ENCODE data around the gene TUBB3. TPM values are rescaled to one million over a fixed set of nuclear protein-coding genes. Genes with fewer than 3 reads are reported as not detected.

The TUBB3 gene
- polyA plus RNA-seq, 1 experiment: 108 TPM

DNA sequence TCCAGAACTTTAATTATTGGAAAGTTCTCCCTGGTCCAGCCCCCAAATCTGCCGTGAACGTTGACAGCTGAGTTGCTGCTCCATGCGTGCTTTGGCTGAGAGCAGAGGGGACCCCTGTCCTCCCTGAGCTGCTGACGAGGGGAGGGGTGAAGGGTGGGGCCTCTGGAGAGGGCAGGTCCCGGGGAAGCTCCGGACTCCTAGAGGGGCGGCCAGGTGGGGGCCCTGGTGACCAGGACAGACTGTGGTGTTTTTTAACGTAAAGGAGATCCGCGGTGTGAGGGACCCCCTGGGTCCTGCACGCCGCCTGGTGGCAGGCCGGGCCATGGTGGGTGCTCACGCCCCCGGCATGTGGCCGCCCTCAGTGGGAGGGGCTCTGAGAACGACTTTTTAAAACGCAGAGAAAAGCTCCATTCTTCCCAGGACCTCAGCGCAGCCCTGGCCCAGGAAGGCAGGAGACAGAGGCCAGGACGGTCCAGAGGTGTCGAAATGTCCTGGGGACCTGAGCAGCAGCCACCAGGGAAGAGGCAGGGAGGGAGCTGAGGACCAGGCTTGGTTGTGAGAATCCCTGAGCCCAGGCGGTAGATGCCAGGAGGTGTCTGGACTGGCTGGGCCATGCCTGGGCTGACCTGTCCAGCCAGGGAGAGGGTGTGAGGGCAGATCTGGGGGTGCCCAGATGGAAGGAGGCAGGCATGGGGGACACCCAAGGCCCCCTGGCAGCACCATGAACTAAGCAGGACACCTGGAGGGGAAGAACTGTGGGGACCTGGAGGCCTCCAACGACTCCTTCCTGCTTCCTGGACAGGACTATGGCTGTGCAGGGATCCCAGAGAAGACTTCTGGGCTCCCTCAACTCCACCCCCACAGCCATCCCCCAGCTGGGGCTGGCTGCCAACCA is 4.4 kb upstream of the TUBB3 start, which contains the start of gene MC1R:
Gene MC1R (plus strand): TSS at position 410 of the 895 bp plus-strand sequence. CDS start 397 bp downstream, at position 807.
- H3K27me3 ChIP-seq (ENCODE audit: control insufficient read depth, insufficient read depth, low read length): no peaks in the 10 kb centered on the region
- no peak for DNase-seq (ENCODE audit: low read depth)
- TF ChIP-seq, protein P1, sequence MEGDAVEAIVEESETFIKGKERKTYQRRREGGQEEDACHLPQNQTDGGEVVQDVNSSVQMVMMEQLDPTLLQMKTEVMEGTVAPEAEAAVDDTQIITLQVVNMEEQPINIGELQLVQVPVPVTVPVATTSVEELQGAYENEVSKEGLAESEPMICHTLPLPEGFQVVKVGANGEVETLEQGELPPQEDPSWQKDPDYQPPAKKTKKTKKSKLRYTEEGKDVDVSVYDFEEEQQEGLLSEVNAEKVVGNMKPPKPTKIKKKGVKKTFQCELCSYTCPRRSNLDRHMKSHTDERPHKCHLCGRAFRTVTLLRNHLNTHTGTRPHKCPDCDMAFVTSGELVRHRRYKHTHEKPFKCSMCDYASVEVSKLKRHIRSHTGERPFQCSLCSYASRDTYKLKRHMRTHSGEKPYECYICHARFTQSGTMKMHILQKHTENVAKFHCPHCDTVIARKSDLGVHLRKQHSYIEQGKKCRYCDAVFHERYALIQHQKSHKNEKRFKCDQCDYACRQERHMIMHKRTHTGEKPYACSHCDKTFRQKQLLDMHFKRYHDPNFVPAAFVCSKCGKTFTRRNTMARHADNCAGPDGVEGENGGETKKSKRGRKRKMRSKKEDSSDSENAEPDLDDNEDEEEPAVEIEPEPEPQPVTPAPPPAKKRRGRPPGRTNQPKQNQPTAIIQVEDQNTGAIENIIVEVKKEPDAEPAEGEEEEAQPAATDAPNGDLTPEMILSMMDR (IDR thresholded peaks at IDR 0.05; ENCODE audit: insufficient read depth, low read depth, low read length): peak; percentile 77
- H3K4me3 ChIP-seq (ENCODE audit: low read depth, low read length): peak within 1 kb of the TSS; percentile 38
- ChIA-PET POLR2A (interaction anchor here (0.5 kb wide), 1 partner anchor 53 kb away, joined by 15 read pairs; no protein-coding TSS in a partner anchor), CTCF (interaction anchor here (0.6 to 2.0 kb wide), 6 partner anchors 9 to 165 kb away, joined by 3 to 6 read pairs (median 4); partner anchors contain the start of gene TCF25)
- no peaks in the 10 kb centered on the region for H3K36me3 ChIP-seq (ENCODE audit: control insufficient read depth, insufficient read depth, low read length)

DNA sequence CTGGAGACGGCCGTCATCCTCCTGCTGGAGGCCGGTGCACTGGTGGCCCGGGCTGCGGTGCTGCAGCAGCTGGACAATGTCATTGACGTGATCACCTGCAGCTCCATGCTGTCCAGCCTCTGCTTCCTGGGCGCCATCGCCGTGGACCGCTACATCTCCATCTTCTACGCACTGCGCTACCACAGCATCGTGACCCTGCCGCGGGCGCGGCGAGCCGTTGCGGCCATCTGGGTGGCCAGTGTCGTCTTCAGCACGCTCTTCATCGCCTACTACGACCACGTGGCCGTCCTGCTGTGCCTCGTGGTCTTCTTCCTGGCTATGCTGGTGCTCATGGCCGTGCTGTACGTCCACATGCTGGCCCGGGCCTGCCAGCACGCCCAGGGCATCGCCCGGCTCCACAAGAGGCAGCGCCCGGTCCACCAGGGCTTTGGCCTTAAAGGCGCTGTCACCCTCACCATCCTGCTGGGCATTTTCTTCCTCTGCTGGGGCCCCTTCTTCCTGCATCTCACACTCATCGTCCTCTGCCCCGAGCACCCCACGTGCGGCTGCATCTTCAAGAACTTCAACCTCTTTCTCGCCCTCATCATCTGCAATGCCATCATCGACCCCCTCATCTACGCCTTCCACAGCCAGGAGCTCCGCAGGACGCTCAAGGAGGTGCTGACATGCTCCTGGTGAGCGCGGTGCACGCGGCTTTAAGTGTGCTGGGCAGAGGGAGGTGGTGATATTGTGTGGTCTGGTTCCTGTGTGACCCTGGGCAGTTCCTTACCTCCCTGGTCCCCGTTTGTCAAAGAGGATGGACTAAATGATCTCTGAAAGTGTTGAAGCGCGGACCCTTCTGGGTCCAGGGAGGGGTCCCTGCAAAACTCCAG is 3.4 kb upstream of the TUBB3 start:
- ChIA-PET CTCF (interaction anchor here (1.0 to 5.8 kb wide), 4 partner anchors 9 to 46 kb away, joined by 3 to 48 read pairs (median 5); partner anchors contain the start of gene TCF25), POLR2A (no interaction called here)

DNA sequence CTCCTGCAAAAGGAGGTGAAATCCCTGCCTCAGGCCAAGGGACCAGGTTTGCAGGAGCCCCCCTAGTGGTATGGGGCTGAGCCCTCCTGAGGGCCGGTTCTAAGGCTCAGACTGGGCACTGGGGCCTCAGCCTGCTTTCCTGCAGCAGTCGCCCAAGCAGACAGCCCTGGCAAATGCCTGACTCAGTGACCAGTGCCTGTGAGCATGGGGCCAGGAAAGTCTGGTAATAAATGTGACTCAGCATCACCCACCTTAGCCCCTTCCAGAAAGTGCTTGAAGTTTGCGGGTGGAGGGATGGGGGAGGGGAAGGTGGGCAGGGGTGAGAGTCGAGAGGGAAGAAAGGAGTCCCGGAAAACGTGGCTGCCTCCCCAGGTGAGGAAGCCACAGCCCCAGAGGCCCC is 2.4 kb upstream of the TUBB3 start:
- Histone ChIP-seq H3K27me3 (ENCODE audit: control insufficient read depth, insufficient read depth, low read length) (no peaks in the 10 kb centered on the region), H3K36me3 (ENCODE audit: control insufficient read depth, insufficient read depth, low read length) (no peaks in the 10 kb centered on the region), H3K4me3 (ENCODE audit: low read depth, low read length) (no peak overlapping the region)
- TF ChIP-seq, protein P1 (IDR thresholded peaks at IDR 0.05; ENCODE audit: insufficient read depth, low read depth, low read length): no peak
- CTCF ChIA-PET: interaction anchor here (5.8 kb wide), 1 partner anchor 10 kb away, joined by 48 read pairs; no protein-coding TSS in a partner anchor
- DNase-seq (ENCODE audit: low read depth): no peak
- POLR2A ChIA-PET: no interaction called here

More for the DNA sequence above, 3.4 kb upstream of the TUBB3 start:
- no peak for DNase-seq (ENCODE audit: low read depth)
- H3K36me3 ChIP-seq (ENCODE audit: control insufficient read depth, insufficient read depth, low read length): no peaks in the 10 kb centered on the region
- no peaks in the 10 kb centered on the region for H3K27me3 ChIP-seq (ENCODE audit: control insufficient read depth, insufficient read depth, low read length)
- no peak overlapping the region for H3K4me3 ChIP-seq (ENCODE audit: low read depth, low read length)
- TF ChIP-seq, protein P1 (IDR thresholded peaks at IDR 0.05; ENCODE audit: insufficient read depth, low read depth, low read length): no peak

DNA sequence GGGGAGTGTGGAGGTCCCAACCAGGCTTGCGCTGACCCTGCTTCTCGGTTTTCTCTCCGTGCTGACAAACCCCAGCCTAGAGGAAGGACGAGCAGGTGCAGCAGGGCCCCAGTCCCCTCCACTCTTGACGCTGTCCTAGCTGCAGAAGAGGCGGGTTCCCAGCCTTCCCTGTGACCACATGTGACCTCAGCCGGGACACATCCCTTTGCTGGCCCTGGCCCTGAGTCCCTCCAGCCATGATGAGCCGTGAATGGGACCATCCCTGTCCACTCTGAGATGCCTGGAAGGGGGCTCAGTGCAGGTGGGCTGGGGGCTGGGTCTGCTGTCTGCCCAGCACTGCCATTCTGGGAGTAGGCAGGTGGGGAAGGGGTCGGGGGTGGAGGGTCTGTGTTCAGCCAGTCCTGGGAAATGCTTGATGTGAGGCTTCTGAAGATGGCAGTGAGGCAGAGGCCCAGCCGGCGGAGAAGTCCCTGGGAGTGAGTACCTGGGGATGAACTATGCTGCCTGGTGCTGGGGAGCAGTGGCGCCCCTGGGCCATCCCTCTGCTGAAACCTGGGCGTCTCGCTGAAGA is 1.9 kb upstream of the TUBB3 start:
- ChIA-PET POLR2A (no interaction called here), CTCF (interaction anchor here (1.4 to 5.8 kb wide), 2 partner anchors 10 to 221 kb away, joined by 5 to 48 read pairs; no protein-coding TSS in a partner anchor)
- TF ChIP-seq, protein P1 (IDR thresholded peaks at IDR 0.05; ENCODE audit: insufficient read depth, low read depth, low read length): no peak
- no peaks in the 10 kb centered on the region for H3K27me3 ChIP-seq (ENCODE audit: control insufficient read depth, insufficient read depth, low read length)
- no peak for DNase-seq (ENCODE audit: low read depth)
- H3K4me3 ChIP-seq (ENCODE audit: low read depth, low read length): peak overlapping the region; percentile 5; the same call in 1 of the 2 replicates
- H3K36me3 ChIP-seq (ENCODE audit: control insufficient read depth, insufficient read depth, low read length): no peaks in the 10 kb centered on the region

All from BJ (cell line).